GM12878 (cell line): ENCODE measurements around the gene DYNLT4. TPM values are rescaled to one million over a fixed set of nuclear protein-coding genes. Genes with fewer than 3 reads are reported as not detected.

Source experiments
- ASH2L ChIP-seq: fragments of 300-600, 200-600 bp; sonication (generic); IDR thresholded peaks from 2 replicates; pipeline ENCODE4 v1.6.1; 2017; ENCODE audit warnings: low read depth, mild to moderate bottlenecking, borderline replicate concordance
- CBX3 ChIP-seq: fragments of 200-600 bp; sonication (generic); IDR thresholded peaks from 2 replicates; pipeline ENCODE4 v1.6.1; 2016; ENCODE audit warnings: low read depth, borderline replicate concordance
- CBX5 ChIP-seq: sonication (generic); IDR thresholded peaks from 2 replicates; pipeline ENCODE4 v1.6.1; 2016; ENCODE audit warnings: low read depth, moderate library complexity, mild to moderate bottlenecking, inconsistent platforms
- CREB1 ChIP-seq: IDR thresholded peaks from 2 replicates; pipeline ENCODE4 v1.6.1; 2012; ENCODE audit warnings: low read depth, mild to moderate bottlenecking, inconsistent platforms
- CREM ChIP-seq: IDR thresholded peaks from 2 replicates; pipeline ENCODE4 v1.6.1; 2014; ENCODE audit warnings: antibody characterized with exemption, low read depth
- E2F8 ChIP-seq: fragments of 450-650 bp; IDR thresholded peaks from 2 replicates; pipeline ENCODE4 v1.6.1; 2018; ENCODE audit warnings: mild to moderate bottlenecking, low read depth, moderate library complexity; ENCODE audit not compliant: partially characterized antibody
- EED ChIP-seq: sonication (generic); IDR thresholded peaks from 2 replicates; pipeline ENCODE4 v1.6.1; 2016; ENCODE audit warnings: antibody characterized with exemption, low read depth
- ETV6 ChIP-seq, 2 experiments: fragments of 450-650 bp in 1 of 2; IDR thresholded peaks in 1 of 2; conservative IDR thresholded peaks in 1 of 2; 2 replicates each; pipeline ENCODE4 v1.6.1; 2014; ENCODE audit warnings: antibody characterized with exemption in 1 of 2, borderline replicate concordance in 1 of 2, low read depth in 1 of 2, mild to moderate bottlenecking in 1 of 2, moderate library complexity in 1 of 2
- HCFC1 ChIP-seq: fragments of 150-350 bp; IDR thresholded peaks from 2 replicates; pipeline ENCODE4 v1.6.1; 2014; ENCODE audit warnings: low read length
- HDAC2 ChIP-seq: fragments of 200-600 bp; sonication (generic); IDR thresholded peaks from 2 replicates; pipeline ENCODE4 v1.6.1; 2017
- HDGF ChIP-seq: fragments of 450-650 bp; IDR thresholded peaks from 2 replicates; pipeline ENCODE4 v1.6.1; 2016; ENCODE audit warnings: antibody characterized with exemption
- LARP7 ChIP-seq: fragments of 450-650 bp; IDR thresholded peaks from 2 replicates; pipeline ENCODE4 v1.6.1; 2017; ENCODE audit warnings: mild to moderate bottlenecking
- MAX ChIP-seq: IDR thresholded peaks from 2 replicates; pipeline ENCODE4 v1.6.1; 2012; ENCODE audit warnings: low read depth, low read length, improper control_type of control experiment
- NBN ChIP-seq: fragments of 450-650 bp; IDR thresholded peaks from 2 replicates; pipeline ENCODE4 v1.6.1; 2016
- NFIC ChIP-seq: IDR thresholded peaks from 2 replicates; pipeline ENCODE4 v1.6.1; 2012; ENCODE audit warnings: low read depth, mild to moderate bottlenecking, inconsistent platforms, low read length, moderate library complexity
- NKRF ChIP-seq: fragments of 450-650 bp; conservative IDR thresholded peaks from 2 replicates; pipeline ENCODE4 v1.6.1; 2017; ENCODE audit warnings: mild to moderate bottlenecking, moderate library complexity
- NR2F1 ChIP-seq: fragments of 450-650 bp; conservative IDR thresholded peaks from 2 replicates; pipeline ENCODE4 v1.6.1; 2017; ENCODE audit warnings: mild to moderate bottlenecking
- NRF1 ChIP-seq: conservative IDR thresholded peaks from 2 replicates; pipeline ENCODE4 v1.6.1; 2011; ENCODE audit warnings: mild to moderate bottlenecking, low read depth, low read length, improper control_type of control experiment
- RBBP5 ChIP-seq: fragments of 200-600 bp; sonication (generic); conservative IDR thresholded peaks from 2 replicates; pipeline ENCODE4 v1.6.1; 2016
- SMC3 ChIP-seq: IDR thresholded peaks from 2 replicates; pipeline ENCODE4 v1.6.1; 2011; ENCODE audit warnings: low read length, improper control_type of control experiment, borderline replicate concordance
- SREBF1 ChIP-seq: IDR thresholded peaks from 2 replicates; pipeline ENCODE4 v1.6.1; 2012; ENCODE audit warnings: mild to moderate bottlenecking, low read length
- SRF ChIP-seq, 2 experiments: IDR thresholded peaks; 2 replicates each; pipeline ENCODE4 v1.6.1; 2011; ENCODE audit warnings: low read depth in 2 of 2, low read length in 2 of 2, mild to moderate bottlenecking in 1 of 2, moderate library complexity in 1 of 2
- STAT1 ChIP-seq: fragments of 450-650 bp; conservative IDR thresholded peaks from 2 replicates; pipeline ENCODE4 v1.6.1; 2014; ENCODE audit warnings: antibody characterized with exemption, mild to moderate bottlenecking
- TARDBP ChIP-seq: IDR thresholded peaks from 2 replicates; pipeline ENCODE4 v1.6.1; 2016; ENCODE audit warnings: borderline replicate concordance
- ZBED1 ChIP-seq: IDR thresholded peaks from 2 replicates; pipeline ENCODE4 v1.6.1; 2016; ENCODE audit warnings: borderline replicate concordance
- ZNF207 ChIP-seq: fragments of 450-650 bp; IDR thresholded peaks from 2 replicates; pipeline ENCODE4 v1.6.1; 2014; ENCODE audit warnings: antibody characterized with exemption, mild to moderate bottlenecking, borderline replicate concordance
- ZNF24 ChIP-seq: fragments of 450-650 bp; IDR thresholded peaks from 2 replicates; pipeline ENCODE4 v1.6.1; 2017; ENCODE audit warnings: antibody characterized with exemption, mild to moderate bottlenecking
- ZSCAN29 ChIP-seq: fragments of 450-650 bp; IDR thresholded peaks from 2 replicates; pipeline ENCODE4 v1.6.1; 2017; ENCODE audit warnings: mild to moderate bottlenecking, moderate library complexity
- polyA plus RNA-seq, 11 experiments: library from polyadenylated mRNA; depleted of rRNA in 4 of 11; unstranded in 6 of 11; stranded (reverse) in 5 of 11; fragments of >200 nt; fragmentation: Nextera tagmentation in 4 of 11; fragmentation: Illumina TruSeq in 1 of 11; extraction: Ambion mirVana in 4 of 11; extraction: Trizol in 1 of 11; gene quantifications; 1 replicate in 1 of 11; 2 replicates in 10 of 11; pipeline versions ENCODE4 v1.2.1 to v1.2.3, GENCODE V29; 2011 to 2016; ENCODE audit warnings: inconsistent platforms in 2 of 11, missing spikeins in 2 of 11, low read depth in 1 of 11
- total RNA-seq, 4 experiments: library from RNA; depleted of rRNA in 3 of 4; stranded (reverse); fragments of >200 nt in 3 of 4; fragmentation: Illumina TruSeq in 1 of 4; extraction: Trizol in 1 of 4; gene quantifications; 2 replicates each; pipeline versions ENCODE4 v1.2.1 to v1.2.3, GENCODE V29; 2013 to 2021

The DYNLT4 gene
- total and polyA plus RNA-seq, 10 of the 15 experiments (the other 5 are each of a cell fraction or from before 2014, with no cell fraction given) = 0.23 to 0.28 TPM; not detected in 8

- no peak for TF ChIP-seq ZSCAN29
- TF ChIP-seq SREBF1 = no peak
- peak in 1 of 2 experiments; percentile 24; a peak in 1 of 4 replicates for TF ChIP-seq SRF (IDR thresholded peaks at IDR 0.05; ENCODE audit: low read depth in 2 of 2, low read length in 2 of 2)
- no peak; the same call in 1 of the 2 replicates for TF ChIP-seq ZNF207
- peak; percentile 86 for TF ChIP-seq NKRF
- TF ChIP-seq CREM = peak; percentile 21; the same call in 1 of the 2 replicates
- peak; percentile 69 for TF ChIP-seq NR2F1
- TF ChIP-seq CBX5 = no peak
- TF ChIP-seq ZNF24 = no peak
- no peak for TF ChIP-seq HDAC2
- TF ChIP-seq NBN = peak; percentile 98
- no peak for TF ChIP-seq TARDBP
- peak; percentile 57; the same call in 1 of the 2 replicates for TF ChIP-seq EED
- no peak for TF ChIP-seq ASH2L
- no peak for TF ChIP-seq NRF1
- peak; percentile 97 for TF ChIP-seq HDGF
- no peak for TF ChIP-seq ETV6 (conservative IDR thresholded peaks at IDR 0.05 in 1 of 2, IDR thresholded peaks at IDR 0.05 in 1 of 2; ENCODE audit: borderline replicate concordance in 1 of 2, low read depth in 1 of 2)
- TF ChIP-seq SMC3 = peak; percentile 60; the same call in 1 of the 2 replicates
- no peak for TF ChIP-seq E2F8
- no peak; the same call in none of the 2 replicates for TF ChIP-seq HCFC1
- no peak for TF ChIP-seq RBBP5
- peak; percentile 94; the same call in 1 of the 2 replicates for TF ChIP-seq LARP7
- no peak for TF ChIP-seq NFIC
- TF ChIP-seq MAX = peak; percentile 88
- TF ChIP-seq STAT1 = no peak
- TF ChIP-seq CREB1 = no peak
- TF ChIP-seq CBX3 = no peak
- TF ChIP-seq ZBED1 = no peak
Observed at GRCh38 chr1:44799770-44800584, 7.2 kb downstream of the DYNLT4 start, which contains the start of gene PLK3 (continued).
